ENCODE results near the gene PAK5.

Gene PAK5

DNA sequence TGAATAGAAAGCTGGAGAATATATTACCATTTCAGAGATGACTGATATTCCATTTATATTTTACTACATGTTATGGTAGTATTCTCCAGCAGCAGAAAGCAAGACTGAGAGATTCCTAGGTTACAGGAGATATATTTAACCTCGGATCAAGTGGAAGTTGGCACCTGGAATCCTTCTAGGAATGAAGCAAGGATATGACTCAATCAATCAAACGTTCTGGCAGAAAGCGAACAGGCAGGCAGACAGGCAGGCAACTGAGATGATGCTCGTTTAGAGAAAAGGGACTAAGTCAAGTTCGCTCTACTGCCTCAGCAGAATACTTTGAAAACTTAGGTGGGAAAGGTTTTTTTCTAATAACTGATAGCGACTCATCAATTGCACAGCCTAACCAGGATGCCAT, 46.2 kb downstream of the PAK5 start:
- in situ Hi-C loops (cut with HindIII; ENCODE audit: low sequenced_read_pairs): no loop called here

DNA sequence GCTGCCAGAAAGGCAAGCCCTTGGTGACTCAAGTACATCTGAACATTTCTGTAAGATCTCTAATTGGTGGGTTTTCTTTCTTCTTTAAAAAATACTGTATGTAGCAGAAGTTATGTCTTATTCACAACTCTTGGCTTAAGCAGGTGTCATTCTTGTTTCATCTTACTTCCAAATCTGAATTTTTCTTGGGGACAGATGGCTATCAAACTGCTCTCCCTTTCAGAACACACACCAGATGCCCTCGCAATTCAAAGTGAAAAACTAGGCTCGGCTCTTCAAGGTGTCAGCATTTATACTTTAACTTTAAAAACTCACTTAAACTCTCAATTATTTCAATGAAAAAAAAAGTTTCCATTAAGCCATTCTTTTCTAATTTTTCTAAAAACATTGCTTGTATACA, 49.7 kb downstream of the PAK5 start:
- in situ Hi-C loops (cut with HindIII; ENCODE audit: low sequenced_read_pairs): no loop called here

DNA sequence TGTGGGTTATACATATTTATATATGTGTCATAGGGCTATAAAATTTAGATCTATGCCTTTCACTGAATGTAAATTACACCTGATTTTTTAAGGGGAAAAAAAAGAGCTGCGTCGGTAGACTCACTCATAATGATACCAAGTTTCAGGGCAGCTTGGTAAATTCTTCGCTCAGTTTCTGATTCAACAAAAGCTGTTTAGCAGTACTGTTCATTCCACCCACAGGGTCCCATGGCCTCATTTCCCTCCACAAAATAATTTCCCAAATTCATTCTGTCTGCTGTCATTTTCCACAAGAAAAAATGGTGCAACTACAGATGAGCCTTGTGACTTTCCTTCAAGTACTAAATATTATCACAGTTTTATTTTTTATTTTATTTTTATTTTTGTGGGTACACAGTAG, 63.7 kb downstream of the PAK5 start:
- in situ Hi-C loops (cut with HindIII; ENCODE audit: low sequenced_read_pairs): no loop called here

DNA sequence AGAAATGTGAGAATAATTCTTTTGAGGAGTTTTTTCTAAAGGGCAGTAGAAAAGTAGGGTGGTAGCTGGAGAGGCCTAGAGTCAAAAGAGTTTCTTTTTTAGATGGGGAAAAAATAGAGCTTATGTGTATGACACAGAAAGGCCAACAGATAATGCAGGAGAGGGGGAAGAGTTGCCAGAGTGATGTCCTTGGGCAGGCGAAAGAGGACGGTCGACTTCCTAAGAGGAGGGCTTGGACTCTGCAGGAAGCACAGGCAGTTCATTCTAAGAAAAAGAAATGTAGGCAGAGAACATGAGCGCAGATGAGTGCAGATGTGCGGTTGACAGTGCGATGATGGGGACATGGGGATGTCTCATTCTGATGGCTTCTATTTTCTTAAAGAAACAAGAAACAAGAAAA, 68.9 kb downstream of the PAK5 start:
- in situ Hi-C loops (cut with HindIII; ENCODE audit: low sequenced_read_pairs): no loop called here

DNA sequence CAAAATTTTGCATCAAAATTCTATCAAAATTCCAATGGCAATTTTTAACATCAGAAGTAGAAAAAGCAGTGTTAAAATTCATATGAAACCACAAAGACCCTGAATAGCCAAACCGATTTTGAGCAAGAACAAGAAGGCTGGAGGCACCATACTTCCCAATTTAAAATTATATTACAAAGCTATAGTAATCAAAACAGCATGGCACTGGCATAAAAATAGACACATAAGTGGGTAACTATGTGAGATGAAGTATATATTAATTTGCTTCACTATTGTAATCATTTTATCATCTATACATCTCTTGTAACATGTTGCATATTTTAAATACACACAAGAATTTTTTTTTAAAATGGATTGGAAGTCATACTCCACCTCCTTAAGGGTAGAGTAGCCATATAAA, 77.4 kb downstream of the PAK5 start:
- in situ Hi-C loops (cut with HindIII; ENCODE audit: low sequenced_read_pairs): no loop called here

DNA sequence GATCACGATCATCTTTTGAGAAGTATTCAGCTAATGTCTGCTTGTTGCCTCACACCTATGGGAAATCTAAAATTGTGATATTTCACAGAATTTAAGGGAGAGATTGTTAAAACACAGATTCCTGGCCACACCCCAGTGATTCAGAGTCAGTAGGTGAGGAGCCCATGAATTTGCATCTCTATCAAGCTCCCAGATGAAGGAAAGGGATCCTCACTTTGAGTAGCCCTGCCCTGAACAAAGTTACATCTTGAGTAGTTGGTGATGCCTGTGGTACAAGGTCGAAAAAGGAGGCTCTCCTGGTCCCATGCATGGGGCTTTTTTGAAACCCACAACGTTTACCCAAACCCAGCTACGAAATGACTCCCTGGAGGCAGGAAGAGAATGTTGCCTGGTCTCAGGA, 79.5 kb downstream of the PAK5 start:
- in situ Hi-C loops (cut with HindIII; ENCODE audit: low sequenced_read_pairs): no loop called here

DNA sequence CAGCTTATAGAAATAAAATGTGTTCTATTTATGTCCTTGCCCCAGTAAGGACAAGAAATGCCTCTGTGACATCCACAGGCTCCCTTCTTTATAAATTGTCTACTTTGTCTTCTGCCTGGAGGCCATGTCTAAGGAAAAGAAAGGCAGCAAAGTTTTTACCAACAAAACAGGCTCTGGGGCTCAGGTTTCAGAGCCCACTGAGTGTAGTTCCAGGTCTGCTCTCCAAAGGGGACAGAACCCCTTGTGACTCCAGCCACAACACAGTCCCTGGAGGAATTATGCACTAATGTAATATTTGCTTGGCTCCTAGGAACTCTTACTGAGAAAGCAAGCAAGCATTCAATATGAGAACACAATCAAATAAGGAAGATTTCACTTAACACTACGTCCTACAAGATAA, 80.1 kb downstream of the PAK5 start:
- in situ Hi-C loops (cut with HindIII; ENCODE audit: low sequenced_read_pairs): no loop called here

DNA sequence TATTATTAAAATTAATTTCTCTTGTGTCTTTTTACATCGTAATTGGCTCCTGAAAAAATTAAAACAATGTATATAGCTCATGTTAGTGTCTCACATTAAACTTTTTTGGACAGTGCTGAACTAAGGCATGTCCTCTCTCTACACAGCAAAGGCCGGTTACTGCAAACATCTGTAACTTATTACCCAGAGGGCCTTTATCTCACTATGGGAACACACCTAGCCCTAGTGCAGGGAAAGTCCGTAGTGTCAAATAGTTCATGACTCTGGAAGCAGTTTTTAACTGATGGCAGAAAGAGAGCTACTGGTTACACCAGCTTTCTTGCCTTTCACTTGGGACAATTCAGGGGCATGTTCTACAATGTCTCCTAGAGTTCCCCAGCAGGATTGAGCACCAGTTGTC, 82.2 kb downstream of the PAK5 start:
- in situ Hi-C loops (cut with HindIII; ENCODE audit: low sequenced_read_pairs): no loop called here

DNA sequence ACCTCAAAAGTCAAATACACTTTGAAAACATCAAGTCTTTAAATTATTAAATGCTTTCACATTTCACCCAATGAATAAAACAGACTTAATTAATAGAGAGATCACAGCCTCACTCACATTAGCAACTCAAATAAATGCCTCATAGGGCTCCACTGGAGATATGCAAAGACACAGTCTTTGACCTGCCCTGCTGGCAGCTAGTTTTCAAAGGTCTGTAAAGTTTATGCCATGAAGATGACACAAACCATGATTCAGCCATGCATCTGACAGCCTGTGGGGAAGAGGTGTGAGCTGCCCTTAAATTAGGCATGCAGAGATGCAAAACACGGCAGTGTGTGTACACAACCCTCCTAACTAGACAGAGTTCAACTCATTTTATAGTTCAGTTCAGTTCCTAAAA, 83.6 kb downstream of the PAK5 start:
- in situ Hi-C loops (cut with HindIII; ENCODE audit: low sequenced_read_pairs): no loop called here

DNA sequence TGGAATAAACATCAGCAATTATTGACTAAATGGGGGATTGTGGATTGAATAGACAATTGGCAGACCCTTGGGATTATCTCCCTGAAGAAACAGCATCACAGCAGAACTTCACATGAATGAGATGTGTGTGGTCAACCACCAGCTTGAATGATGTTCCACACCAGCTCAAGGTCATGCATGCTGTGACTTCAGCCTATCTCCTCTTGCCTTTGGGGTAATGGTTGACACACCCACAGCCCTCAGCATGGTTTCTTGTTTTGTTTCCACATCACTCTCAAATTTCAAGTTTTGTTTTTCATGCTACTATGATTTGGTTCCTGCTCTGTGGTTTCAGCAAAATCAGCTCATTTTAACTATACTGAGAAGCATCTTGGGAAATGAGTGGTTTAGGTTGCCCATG, 94.3 kb downstream of the PAK5 start:
- in situ Hi-C loops (cut with HindIII; ENCODE audit: low sequenced_read_pairs): no loop called here

DNA sequence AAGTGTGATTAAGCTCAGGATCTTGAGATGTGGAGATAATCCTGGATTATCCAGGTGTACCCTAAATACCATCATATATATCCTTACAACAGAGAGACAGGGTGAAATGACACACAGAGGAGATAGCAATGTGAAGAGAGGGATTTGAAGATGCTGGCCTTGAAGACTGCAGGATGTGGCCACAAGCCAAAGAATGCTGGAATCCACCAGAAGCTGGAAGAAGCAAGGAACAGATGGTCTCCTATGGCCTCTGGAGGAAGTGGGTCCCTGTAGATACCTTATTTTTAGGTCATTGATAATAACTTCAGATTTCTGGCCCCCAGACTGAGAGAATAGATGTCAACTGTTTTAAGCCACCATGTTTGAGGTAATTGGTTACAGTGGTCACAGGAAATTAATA, 95.0 kb downstream of the PAK5 start:
- in situ Hi-C loops (cut with HindIII; ENCODE audit: low sequenced_read_pairs): no loop called here

DNA sequence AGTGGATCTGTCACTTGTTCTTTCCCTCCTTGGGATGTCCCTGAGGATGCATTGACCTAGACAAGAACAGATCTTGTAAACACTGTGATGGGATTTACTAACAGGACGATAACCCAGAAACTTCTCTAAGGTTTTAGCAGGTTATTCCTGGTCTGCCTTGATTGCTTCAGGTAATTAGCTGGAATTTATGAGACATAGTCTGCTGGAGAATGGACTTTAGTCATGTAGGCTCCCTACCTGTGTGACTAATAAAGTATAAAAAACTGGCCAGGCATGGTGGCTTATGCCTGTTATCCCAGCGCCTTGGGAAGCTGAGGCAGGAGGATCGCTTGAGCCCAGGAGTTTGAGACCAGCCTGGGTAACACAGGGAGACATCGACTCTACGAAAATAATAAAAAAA, 96.1 kb downstream of the PAK5 start:
- in situ Hi-C loops (cut with HindIII; ENCODE audit: low sequenced_read_pairs): no loop called here

DNA sequence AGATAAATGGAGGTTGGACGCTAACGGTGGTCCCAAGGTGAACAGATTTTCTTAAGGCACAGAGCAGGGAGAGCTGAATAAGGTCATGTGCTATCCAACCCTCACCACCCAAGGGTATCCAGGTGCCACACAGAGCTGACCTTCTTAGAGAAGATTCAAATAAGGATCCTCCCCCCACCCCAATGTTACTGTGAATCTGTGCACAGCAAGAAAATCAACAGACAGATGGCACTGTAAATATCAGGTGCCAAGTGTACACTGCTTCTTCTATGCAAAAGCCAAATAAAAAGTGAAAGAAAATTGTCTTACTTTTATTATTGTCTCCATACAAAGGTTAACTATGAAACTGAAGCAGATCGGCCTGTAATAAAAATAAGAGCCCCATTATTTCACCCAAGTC, 96.9 kb downstream of the PAK5 start:
- in situ Hi-C loops (cut with HindIII; ENCODE audit: low sequenced_read_pairs): no loop called here

DNA sequence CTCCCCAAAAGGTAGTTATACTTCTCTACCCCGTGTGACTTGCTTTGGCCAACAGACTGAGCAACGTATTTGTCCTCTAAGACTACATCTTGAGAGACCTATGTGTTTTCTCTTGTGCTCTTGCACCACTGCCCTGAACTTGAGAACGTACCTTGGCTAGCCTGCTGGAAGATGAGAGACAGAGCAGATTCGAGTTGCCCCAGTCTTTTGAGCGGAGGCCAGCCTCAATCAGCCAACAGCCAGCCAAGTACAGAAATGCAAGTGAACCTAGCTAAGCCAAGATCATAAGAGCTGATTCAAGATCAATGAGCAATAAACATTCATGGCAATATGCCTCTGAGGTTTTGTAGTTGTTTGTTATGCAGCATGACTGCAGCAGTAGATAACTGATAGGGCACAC, 98.4 kb downstream of the PAK5 start:
- in situ Hi-C loops (cut with HindIII; ENCODE audit: low sequenced_read_pairs): no loop called here

DNA sequence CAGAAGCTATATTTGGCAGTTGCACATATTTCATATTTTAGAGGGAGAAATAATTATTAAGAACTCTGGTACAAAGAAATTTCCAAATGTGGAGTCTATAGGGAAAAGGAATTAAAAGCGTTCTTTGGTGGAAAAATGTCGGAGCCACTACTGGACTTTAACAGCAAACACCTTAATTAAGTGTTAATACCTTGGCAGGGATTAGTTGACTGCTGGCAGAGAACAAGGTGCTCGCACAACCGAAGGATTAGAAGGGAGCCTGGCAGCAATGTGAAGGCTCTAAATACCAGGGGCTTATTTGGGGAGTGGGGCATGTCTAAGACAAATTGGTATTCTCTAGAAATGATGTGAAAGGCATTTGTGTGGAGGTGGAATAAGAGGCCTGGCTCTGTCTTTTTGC, 98.9 kb downstream of the PAK5 start:
- in situ Hi-C loops (cut with HindIII; ENCODE audit: low sequenced_read_pairs): no loop called here

DNA sequence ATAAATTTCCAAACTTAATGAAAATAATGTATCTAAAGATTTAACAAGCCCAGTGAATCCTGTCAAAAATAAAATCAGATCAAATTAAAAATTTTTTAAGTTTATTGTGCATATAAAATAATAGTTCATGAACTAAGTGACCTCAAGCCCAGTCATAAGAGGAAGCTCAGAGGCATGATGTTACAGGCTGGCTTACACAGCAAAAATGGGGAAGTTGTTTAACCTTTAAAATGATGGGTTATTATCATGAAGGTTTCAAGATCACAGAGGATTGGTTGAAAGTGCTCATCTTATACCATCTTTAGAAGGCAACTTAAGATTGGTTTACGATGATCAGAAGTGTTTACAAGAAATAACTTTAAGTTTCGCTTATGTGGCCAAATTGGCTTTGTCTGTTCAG, 102.5 kb downstream of the PAK5 start:
- in situ Hi-C loops (cut with HindIII; ENCODE audit: low sequenced_read_pairs): no loop called here

DNA sequence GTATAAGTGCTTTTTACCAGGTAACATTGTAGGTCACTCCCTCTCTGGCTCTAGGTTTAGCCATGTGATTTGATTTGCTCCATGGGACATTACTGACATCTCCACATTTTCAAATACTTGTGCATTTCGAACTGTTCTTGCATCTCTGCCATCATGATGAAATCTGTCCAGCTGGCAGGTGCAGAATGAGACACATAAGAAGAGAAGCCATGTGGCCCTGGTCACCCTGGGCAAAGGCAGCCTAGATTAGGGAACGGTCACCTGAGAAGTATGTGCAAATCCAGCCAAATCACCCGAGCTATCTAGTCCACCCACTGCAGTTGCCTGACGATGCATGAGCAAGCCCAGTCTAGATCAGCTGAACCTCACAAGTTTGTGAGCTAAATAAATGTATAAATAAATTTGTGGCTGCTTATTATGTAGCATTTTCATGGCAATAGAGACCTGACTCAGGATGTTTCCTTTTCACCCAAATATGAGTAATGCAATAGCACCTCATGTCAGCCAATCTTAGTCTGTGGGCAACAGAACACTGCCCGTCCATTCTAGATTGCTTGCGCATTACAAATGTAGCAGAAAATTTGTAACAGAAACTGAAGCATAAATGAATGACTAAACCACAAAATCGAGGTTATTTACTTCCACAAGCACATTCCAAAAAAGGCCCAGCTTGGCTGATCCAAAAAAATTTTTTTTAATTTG, 115.2 kb downstream of the PAK5 start:
- in situ Hi-C loops (cut with HindIII; ENCODE audit: low sequenced_read_pairs): no loop called here

DNA sequence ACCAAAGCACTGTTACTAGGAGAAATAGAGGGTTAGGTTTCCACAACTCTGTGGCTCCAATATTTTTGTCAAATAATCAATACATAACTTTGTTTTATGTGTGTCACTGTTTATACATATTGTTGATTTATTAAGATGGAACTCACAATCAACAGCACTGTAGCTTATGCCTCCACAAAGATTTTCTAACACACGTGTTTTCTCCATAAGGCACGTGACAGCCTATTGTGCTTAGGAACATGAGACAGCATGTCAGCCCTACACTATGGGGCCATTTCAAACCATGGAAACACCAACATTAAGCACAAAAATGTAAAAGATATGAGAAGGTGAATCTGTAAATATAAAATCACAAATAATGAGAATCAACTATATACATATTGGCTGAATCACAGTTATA, 127.0 kb downstream of the PAK5 start:
- in situ Hi-C loops (cut with HindIII; ENCODE audit: low sequenced_read_pairs): no loop called here

DNA sequence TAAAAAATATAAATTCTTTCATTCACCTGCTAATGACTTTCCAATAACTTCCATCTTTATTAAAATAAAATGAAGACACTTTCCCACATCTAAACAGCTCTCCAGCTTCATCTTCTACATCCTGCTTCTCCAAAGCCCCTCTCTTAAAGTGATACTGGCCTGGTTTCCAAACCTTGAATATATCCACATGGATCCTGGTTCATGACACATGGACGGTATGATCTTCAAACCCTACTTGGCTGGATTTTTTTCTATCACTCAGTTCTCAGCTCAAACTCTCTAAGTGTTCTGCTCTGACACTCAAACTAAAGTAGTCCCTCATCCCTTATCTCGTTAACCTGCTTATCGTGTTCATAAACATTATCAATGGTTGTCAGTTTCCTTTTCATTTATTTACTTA, 128.2 kb downstream of the PAK5 start:
- in situ Hi-C loops (cut with HindIII; ENCODE audit: low sequenced_read_pairs): no loop called here

DNA sequence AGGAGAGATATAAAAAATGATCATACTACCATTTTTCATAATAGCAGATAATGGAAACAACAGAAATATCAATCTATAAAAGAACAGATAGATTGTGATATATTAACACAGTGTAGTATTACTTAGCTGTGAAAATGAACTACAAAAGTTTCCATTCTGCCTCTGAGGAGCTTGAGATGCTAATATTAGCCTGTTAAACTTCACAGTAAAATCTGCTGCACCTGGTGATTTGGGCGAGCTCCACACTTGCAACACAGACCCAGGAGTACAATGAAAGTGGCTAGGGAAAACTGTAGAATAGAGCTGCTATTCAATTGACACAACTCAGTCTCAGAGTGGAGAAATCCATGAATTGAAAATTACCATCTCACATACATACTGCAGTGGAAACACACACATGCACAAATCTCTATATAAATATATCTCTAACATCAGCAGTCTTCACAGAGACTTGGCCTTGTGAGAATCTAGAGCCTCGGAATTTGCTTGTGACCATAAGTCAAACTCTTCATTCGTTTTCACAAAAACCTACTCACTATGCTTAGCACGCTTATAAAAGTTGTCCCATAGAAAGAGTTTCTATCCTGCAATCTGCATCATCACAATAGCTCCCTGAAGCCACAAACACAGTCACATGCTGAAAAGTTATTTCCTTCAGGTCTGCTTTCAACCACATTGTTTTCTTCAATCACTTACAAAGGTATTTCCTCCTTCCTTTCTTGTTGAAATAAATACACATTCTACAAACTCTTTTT, 133.0 kb downstream of the PAK5 start:
- in situ Hi-C loops (cut with HindIII; ENCODE audit: low sequenced_read_pairs): no loop called here

DNA sequence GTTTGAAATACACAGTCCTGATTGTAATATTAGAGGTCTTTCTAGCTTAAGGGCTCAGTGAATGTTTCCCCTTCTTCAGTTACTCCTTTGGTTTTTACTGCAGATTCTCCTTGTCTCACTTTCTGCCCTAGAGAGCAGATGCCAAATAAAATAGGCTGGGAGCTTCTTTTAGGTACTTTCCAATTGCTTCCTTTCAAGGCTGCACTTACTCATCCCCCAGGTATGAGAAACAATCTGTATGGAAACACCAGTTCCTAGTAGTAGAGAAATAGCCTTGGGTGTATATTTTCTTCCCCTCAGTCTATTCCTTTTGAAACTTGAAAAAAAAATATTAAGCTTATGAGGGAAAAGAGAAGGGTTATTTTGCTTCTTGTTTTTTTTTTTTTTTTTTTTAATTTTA, 139.7 kb downstream of the PAK5 start:
- in situ Hi-C loops (cut with HindIII; ENCODE audit: low sequenced_read_pairs): no loop called here

DNA sequence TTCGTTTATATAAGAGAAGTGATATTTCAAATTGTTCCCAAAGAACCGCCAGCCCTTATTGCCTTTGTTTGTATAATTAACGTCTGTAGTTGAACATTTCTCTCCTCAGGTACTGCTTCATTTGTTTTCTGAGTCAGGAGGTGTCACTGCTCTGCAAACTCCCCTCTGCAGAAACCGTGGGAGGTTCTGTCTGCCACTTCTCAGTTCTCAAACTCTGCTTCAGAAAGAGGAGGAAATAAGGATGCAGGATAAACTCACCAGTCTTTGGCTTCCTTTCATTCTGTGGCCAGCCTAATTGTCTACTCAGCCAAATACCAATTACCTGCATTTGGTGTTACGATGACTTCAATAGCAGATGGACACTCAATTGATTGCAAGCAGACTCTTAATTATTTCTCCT, 149.8 kb downstream of the PAK5 start:
- in situ Hi-C loops (cut with HindIII; ENCODE audit: low sequenced_read_pairs): no loop called here

DNA sequence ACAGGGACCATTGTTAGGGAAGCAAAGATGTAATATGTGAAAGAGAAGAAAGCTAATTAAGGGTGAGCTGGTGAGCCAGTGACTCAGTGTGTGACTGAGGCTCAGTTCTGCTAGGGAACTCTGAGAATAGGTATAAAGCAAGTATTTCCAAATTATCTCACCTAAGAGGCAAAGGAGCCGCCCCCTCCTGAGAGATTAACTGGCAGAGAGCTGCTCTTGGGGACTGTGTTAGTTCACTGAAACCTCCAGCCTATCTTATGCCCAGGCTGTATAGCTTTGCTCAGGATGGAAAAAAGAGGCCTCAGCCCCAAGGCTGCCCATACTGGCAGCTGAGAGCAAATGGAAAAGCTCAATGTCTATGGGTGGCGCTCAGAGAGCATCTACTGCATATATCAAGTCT, 152.0 kb downstream of the PAK5 start:
- in situ Hi-C loops (cut with HindIII; ENCODE audit: low sequenced_read_pairs): no loop called here
